ENCODE results near the gene GNB2. TPM values are rescaled to one million over a fixed set of nuclear protein-coding genes. Genes with fewer than 3 reads are reported as not detected.
A peak's percentile ranks its signal among the peaks of the same experiment; 100 is the strongest.

Gene GNB2
- total and polyA plus RNA-seq, 2 of the 13 experiments (the other 11 are each of a cell fraction or from before 2014, with no cell fraction given) = 48.3 to 67.1 TPM

DNA sequence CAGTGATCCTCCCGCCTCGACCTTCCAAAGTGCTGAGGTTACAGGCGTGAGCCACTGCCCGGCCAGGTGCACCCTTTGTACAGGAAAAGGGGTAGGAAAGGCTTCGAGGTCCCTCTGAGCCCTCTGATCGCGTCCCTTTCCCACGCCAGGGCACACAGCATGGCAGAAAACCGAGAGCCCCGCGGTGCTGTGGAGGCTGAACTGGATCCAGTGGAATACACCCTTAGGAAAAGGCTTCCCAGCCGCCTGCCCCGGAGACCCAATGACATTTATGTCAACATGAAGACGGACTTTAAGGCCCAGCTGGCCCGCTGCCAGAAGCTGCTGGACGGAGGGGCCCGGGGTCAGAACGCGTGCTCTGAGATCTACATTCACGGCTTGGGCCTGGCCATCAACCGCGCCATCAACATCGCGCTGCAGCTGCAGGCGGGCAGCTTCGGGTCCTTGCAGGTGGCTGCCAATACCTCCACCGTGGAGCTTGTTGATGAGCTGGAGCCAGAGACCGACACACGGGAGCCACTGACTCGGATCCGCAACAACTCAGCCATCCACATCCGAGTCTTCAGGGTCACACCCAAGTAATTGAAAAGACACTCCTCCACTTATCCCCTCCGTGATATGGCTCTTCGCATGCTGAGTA, 33.3 kb downstream of the GNB2 start (continued):
- TF ChIP-seq NAIF1 (CRISPR knock-in tag; IDR thresholded peaks at IDR 0.05; ENCODE audit: borderline replicate concordance) (no peak), MBD4 (IDR thresholded peaks at IDR 0.05; ENCODE audit: borderline replicate concordance, low read length) (no peak), ZNF558 (CRISPR knock-in tag; IDR thresholded peaks at IDR 0.05; ENCODE audit: borderline replicate concordance) (no peak), ZNF660 (CRISPR knock-in tag; IDR thresholded peaks at IDR 0.05; ENCODE audit: borderline replicate concordance, low read depth) (no peak), CREB1 (IDR thresholded peaks at IDR 0.05) (no peak), CREB1 (CRISPR knock-in tag; IDR thresholded peaks at IDR 0.05) (no peak), ZNF674 (CRISPR knock-in tag; IDR thresholded peaks at IDR 0.05; ENCODE audit: low read depth) (no peak), ZBTB1 (CRISPR knock-in tag; IDR thresholded peaks at IDR 0.05; ENCODE audit: borderline replicate concordance) (no peak), ZNF737 (CRISPR knock-in tag; IDR thresholded peaks at IDR 0.05; ENCODE audit: borderline replicate concordance) (no peak), SOX6 (IDR thresholded peaks at IDR 0.05) (no peak), SOX6 (CRISPR knock-in tag; IDR thresholded peaks at IDR 0.05) (0 out of 2 replicates have a peak, but pooled peaks have one; percentile 15), SP5 (CRISPR knock-in tag; IDR thresholded peaks at IDR 0.05; ENCODE audit: borderline replicate concordance, low read depth) (no peak), ZNF138 (CRISPR knock-in tag; IDR thresholded peaks at IDR 0.05; ENCODE audit: low read depth) (no peak), FOXA3 (CRISPR knock-in tag; IDR thresholded peaks at IDR 0.05) (peak; percentile 84), CEBPB (IDR thresholded peaks at IDR 0.05; ENCODE audit: borderline replicate concordance, low read depth, low read length) (no peak), ZFAT (CRISPR knock-in tag; conservative IDR thresholded peaks at IDR 0.05) (no peak), HNRNPUL1 (IDR thresholded peaks at IDR 0.05; ENCODE audit: low read depth, low read length) (no peak), ZNF468 (CRISPR knock-in tag; IDR thresholded peaks at IDR 0.05) (no peak), AGO1 (IDR thresholded peaks at IDR 0.05; ENCODE audit: low read depth, low read length, poor library complexity, severe bottlenecking) (no peak), THYN1 (CRISPR knock-in tag; IDR thresholded peaks at IDR 0.05; ENCODE audit: borderline replicate concordance, low read depth) (no peak), TCF7L2 (IDR thresholded peaks at IDR 0.05; ENCODE audit: low read depth, low read length) (no peak)
- TF ChIP-seq, protein P1, sequence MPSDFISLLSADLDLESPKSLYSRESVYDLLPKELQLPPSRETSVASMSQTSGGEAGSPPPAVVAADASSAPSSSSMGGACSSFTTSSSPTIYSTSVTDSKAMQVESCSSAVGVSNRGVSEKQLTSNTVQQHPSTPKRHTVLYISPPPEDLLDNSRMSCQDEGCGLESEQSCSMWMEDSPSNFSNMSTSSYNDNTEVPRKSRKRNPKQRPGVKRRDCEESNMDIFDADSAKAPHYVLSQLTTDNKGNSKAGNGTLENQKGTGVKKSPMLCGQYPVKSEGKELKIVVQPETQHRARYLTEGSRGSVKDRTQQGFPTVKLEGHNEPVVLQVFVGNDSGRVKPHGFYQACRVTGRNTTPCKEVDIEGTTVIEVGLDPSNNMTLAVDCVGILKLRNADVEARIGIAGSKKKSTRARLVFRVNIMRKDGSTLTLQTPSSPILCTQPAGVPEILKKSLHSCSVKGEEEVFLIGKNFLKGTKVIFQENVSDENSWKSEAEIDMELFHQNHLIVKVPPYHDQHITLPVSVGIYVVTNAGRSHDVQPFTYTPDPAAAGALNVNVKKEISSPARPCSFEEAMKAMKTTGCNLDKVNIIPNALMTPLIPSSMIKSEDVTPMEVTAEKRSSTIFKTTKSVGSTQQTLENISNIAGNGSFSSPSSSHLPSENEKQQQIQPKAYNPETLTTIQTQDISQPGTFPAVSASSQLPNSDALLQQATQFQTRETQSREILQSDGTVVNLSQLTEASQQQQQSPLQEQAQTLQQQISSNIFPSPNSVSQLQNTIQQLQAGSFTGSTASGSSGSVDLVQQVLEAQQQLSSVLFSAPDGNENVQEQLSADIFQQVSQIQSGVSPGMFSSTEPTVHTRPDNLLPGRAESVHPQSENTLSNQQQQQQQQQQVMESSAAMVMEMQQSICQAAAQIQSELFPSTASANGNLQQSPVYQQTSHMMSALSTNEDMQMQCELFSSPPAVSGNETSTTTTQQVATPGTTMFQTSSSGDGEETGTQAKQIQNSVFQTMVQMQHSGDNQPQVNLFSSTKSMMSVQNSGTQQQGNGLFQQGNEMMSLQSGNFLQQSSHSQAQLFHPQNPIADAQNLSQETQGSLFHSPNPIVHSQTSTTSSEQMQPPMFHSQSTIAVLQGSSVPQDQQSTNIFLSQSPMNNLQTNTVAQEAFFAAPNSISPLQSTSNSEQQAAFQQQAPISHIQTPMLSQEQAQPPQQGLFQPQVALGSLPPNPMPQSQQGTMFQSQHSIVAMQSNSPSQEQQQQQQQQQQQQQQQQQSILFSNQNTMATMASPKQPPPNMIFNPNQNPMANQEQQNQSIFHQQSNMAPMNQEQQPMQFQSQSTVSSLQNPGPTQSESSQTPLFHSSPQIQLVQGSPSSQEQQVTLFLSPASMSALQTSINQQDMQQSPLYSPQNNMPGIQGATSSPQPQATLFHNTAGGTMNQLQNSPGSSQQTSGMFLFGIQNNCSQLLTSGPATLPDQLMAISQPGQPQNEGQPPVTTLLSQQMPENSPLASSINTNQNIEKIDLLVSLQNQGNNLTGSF (CRISPR knock-in tag; IDR thresholded peaks at IDR 0.05) = no peak
- TF ChIP-seq, protein P2, sequence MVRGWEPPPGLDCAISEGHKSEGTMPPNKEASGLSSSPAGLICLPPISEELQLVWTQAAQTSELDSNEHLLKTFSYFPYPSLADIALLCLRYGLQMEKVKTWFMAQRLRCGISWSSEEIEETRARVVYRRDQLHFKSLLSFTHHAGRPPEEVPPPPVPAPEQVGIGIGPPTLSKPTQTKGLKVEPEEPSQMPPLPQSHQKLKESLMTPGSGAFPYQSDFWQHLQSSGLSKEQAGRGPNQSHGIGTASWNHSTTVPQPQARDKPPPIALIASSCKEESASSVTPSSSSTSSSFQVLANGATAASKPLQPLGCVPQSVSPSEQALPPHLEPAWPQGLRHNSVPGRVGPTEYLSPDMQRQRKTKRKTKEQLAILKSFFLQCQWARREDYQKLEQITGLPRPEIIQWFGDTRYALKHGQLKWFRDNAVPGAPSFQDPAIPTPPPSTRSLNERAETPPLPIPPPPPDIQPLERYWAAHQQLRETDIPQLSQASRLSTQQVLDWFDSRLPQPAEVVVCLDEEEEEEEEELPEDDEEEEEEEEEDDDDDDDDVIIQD (CRISPR knock-in tag; IDR thresholded peaks at IDR 0.05; ENCODE audit: low read depth) = no peak
- TF ChIP-seq, protein P3, sequence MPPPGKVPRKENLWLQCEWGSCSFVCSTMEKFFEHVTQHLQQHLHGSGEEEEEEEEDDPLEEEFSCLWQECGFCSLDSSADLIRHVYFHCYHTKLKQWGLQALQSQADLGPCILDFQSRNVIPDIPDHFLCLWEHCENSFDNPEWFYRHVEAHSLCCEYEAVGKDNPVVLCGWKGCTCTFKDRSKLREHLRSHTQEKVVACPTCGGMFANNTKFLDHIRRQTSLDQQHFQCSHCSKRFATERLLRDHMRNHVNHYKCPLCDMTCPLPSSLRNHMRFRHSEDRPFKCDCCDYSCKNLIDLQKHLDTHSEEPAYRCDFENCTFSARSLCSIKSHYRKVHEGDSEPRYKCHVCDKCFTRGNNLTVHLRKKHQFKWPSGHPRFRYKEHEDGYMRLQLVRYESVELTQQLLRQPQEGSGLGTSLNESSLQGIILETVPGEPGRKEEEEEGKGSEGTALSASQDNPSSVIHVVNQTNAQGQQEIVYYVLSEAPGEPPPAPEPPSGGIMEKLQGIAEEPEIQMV (CRISPR knock-in tag; IDR thresholded peaks at IDR 0.05; ENCODE audit: low read depth) = 0 out of 2 replicates have a peak, but pooled peaks have one; percentile 47
